ENCODE measurements around the gene WDFY2. TPM values are rescaled to one million over a fixed set of nuclear protein-coding genes. Genes with fewer than 3 reads are reported as not detected.

WDFY2 gene
- total and polyA plus RNA-seq, 2 of the 8 experiments (the other 6 are each of a cell fraction or from before 2014, with no cell fraction given) = 13.9 to 29.0 TPM

DNA sequence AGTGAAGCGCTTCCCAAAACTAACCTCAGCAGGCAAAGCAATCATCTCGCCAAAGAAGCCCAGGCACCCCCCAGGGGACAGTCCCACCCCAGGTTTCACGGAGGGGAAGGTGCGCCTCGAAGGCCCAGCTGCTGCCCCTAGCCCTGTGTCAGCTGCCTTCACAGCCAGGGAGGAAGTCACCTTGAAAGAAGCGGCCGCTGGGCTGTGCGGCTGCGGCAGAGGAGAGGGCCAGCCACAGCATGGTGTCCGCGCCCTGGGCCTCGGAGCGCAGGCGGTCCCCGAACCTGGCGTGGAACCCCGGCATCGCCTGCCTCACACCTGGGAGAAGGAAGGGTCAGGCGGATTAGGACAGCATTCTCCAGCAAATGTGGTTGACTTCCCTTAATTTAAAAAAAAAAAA is 184.7 kb downstream of the WDFY2 start (continued):
- TF ChIP-seq SUZ12 (IDR thresholded peaks at IDR 0.05; ENCODE audit: low read length) (no peak), NANOG (IDR thresholded peaks at IDR 0.05; ENCODE audit: insufficient read depth, low read depth, low read length, poor library complexity, severe bottlenecking) (no peak)

Measured in H1 (cell line).